ENCODE data around the gene SLC22A31.

Gene SLC22A31

DNA sequence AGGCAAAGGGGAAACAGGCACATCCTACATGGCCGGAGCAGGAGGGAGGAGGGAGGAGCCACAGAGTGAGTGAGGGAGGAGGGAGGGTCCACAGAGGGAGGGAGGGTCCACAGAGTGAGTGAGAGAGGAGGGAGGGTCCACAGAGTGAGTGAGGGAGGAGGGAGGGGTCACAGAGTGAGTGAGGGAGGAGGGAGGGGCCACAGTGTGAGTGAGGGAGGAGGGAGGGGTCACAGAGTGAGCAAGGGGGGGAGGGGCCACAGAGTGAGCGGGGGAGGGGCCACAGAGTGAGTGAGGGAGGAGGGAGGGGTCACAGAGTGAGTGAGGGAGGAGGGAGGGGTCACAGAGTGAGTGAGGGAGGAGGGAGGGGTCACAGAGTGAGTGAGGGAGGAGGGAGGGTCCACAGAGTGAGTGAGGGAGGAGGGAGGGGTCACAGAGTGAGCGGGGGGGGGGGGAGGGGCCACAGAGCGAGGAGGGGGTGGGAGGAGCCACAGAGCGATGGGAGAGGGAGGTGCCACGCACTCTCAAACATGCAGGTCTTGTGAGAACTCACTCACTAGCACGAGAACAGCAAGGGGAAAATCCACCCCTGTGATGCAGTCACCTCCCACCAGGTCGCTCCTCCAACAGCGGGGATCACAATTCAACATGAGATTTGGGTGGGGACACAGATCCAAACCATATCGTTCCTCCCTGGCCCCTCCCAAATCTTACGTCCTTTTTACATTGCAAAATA is 53.1 kb downstream of the SLC22A31 start:
- no peak for DNase-seq

DNA sequence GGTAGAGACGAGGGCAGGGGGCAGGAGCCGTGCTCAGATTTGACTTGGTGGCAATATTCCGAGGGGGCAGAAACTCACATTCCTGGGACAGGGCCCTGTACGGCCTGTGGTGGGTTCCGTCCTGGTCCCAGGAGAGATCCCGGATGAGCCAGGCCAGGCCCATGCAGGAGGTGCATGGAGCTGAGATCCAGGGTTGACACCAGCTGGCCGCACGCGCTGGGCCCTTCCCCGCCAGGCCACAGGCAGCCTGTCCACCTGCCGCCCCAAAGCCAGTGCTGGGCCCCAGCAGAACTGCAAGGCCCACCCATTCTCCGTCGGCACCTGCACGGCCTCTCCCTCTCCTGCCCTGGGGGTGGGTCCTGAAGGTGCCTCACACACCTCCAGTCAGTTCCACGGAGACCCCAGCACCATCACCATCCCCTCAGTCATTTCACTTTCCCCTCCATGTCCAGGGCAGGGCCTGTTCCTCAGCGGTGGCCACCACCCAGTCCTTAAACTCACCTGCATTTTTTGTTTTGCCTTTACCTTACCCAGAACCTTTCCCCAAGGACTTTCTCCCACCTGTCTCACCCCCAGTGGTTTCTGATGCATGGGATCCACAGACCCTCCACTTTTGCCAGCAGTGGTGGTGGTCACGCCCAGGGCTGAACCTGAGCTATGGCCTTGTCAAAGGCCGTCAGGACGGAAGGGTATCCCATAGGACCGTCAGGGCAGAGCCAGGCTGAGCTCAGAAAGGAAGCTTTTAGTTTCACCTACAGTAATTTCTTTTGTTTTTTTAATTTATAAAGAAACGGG is 53.9 kb downstream of the SLC22A31 start:
- DNase-seq = no peak

Measured in activated T-cell treated with anti-CD3 and anti-CD28 coated beads for 4 hours (primary cell).